Measurements from ENCODE around the gene LSM10.

Gene LSM10

DNA sequence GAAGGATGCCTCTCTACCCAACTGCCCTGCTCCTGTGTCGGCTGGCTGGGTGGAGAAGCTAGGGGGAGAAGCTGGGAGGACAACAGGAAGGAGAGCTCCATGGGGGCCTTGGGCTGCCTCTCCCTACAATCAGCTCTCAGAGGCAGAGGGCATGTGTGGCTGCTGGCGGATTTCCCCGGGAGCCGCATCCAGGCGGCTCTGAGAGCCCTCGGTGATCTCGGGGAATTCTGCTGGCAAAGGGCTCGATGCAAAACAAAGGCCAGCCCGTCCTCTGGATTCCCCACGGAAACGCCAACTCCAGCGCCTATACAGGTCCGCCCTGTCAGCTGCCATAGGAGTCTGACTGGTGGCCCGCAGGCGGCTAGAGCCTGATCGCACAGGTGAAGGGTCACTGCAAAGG is 47.9 kb downstream of the LSM10 start:
- no peak for DNase-seq

GRCh38 chr1:36349241-36349671 is 48.5 kb downstream of the LSM10 start:
- no peak for DNase-seq

DNA sequence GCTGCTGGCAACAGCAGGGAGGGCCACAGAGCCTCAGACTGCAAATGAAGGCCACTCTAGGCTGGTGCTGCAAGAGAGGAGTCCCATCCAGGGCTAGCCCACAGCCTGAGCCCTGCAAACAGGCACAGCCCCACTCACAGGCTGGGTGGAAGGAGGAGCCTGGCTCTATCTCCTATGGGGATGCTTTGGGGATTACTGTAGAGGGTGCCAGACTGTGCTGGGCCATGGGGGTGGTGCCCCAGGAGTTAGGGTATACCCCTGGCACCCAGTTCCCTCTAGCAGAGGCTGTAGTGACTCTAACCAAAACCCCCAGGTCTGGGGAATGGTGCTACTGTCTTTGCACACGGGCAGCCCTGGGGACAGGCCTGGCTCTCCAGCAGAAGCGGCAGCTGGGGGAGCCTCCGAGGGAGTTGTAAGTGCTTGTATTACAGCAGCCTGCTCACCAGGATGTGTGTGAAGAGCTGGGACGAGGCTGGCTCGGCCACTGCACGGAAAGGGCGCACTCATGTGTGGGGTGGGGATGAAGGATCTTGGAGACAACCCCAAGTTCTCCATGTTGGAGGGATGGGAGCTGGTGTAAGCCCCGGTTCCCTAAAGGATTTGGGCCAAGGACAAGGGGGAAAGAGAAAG is 50.9 kb downstream of the LSM10 start:
- no peak for DNase-seq

GRCh38 chr1:36345353-36345752 is 52.4 kb downstream of the LSM10 start:
- DNase-seq, result no peak

- no peak for DNase-seq
Measured at GRCh38 chr1:36344395-36344680, 53.4 kb downstream of the LSM10 start.

- no peak for DNase-seq
Measured at GRCh38 chr1:36343651-36344394, 53.9 kb downstream of the LSM10 start.

Data from T-helper 1 cell (primary cell).